Neutrophil (primary cell): ENCODE data around the gene EXOC4.

Experiments
- H3K27ac ChIP-seq: fragments of 200-600 bp; sonication (generic); 2 replicates; pipeline ENCODE4 v1.5.1; 2016; ENCODE audit warnings: mild to moderate bottlenecking, moderate library complexity
- H3K27me3 ChIP-seq: fragments of 200-600 bp; sonication (generic); 2 replicates; pipeline ENCODE4 v1.6.0; 2016; ENCODE audit warnings: mild to moderate bottlenecking
- H3K36me3 ChIP-seq: fragments of 200-600 bp; sonication (generic); 2 replicates; pipeline ENCODE4 v1.5.1; 2017
- H3K4me1 ChIP-seq, 2 experiments: fragments of 200-600 bp in 1 of 2; sonication (generic) in 1 of 2; 1 replicate in 1 of 2; 2 replicates in 1 of 2; pipeline versions ENCODE4 v1.5.1 to v1.6.1; 2013 to 2016; ENCODE audit warnings: low read depth in 1 of 2, low read length in 1 of 2, mild to moderate bottlenecking in 1 of 2, moderate library complexity in 1 of 2; ENCODE audit not compliant: control insufficient read depth in 1 of 2, insufficient read depth in 1 of 2
- H3K4me3 ChIP-seq, 2 experiments: fragments of 200-600 bp in 1 of 2; sonication (generic) in 1 of 2; 1 replicate in 1 of 2; 2 replicates in 1 of 2; pipeline ENCODE4 v1.5.1; 2013 to 2016; ENCODE audit warnings: low read depth in 1 of 2, low read length in 1 of 2, mild to moderate bottlenecking in 1 of 2, moderate library complexity in 1 of 2
- H3K9me3 ChIP-seq: fragments of 200-600 bp; sonication (generic); 2 replicates; pipeline ENCODE4 v1.5.1; 2016
- CTCF ChIP-seq: fragments of 200-600 bp; sonication (generic); IDR thresholded peaks from 2 replicates; pipeline ENCODE4 v1.5.1; 2016; ENCODE audit warnings: antibody characterized with exemption

The EXOC4 gene

GRCh38 chr7:133246558-133246957, 6.3 kb upstream of the EXOC4 start:
- H3K36me3 ChIP-seq: no peaks in the 10 kb centered on the region
- H3K27me3 ChIP-seq: peaks cover 21% of the 10 kb centered on the region
- H3K9me3 ChIP-seq: no peaks in the 10 kb centered on the region
- H3K4me3 ChIP-seq: no peak overlapping the region
- H3K4me1 ChIP-seq: no peaks in the 10 kb centered on the region
- no peak for TF ChIP-seq CTCF
- no peak overlapping the region for H3K27ac ChIP-seq

DNA sequence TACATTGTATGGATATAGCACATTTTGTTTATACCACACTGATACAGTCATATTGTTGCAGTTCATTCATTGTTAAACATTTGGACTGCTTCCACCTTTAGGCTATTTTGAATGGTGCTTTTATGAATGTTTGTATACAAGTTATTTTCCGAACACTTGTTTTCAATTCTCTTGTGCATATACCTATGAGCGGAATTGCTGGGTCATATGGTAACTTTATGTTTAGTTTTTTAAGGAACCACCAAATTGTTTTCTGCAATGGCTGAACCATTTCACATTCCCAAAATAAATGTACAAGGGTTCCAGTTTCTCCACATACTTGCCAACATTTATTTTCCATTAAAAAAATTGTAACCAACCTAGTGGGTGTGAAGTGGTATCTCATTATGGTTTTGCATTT, 4.0 kb upstream of the EXOC4 start:
- H3K36me3 ChIP-seq: no peaks in the 10 kb centered on the region
- no peak for TF ChIP-seq CTCF
- H3K9me3 ChIP-seq: no peaks in the 10 kb centered on the region
- H3K4me3 ChIP-seq: no peak overlapping the region
- H3K4me1 ChIP-seq: peaks cover 6 to 10% of the 10 kb centered on the region in 2 experiments
- no peaks in the 10 kb centered on the region for H3K27me3 ChIP-seq
- no peak overlapping the region for H3K27ac ChIP-seq

DNA sequence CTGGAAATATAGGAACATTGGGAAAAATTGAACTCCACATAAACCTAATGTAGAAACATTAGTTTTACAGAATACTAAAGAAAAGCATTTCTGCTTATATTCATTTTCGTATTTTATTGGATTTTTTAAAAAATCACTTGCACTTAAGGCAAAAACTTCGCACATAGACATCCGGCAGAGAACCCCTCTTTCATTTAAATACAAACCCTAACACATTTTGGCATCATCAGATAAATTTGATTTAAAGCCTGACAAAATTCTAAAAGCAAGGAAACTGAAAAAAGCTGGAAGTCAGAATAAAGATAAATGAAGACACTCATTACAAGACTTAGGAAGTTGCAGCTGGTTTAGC, 396 bp upstream of the EXOC4 start:
- peaks cover 15 to 31% of the 10 kb centered on the region in 2 experiments for H3K4me1 ChIP-seq
- no peak overlapping the region for H3K27ac ChIP-seq
- H3K4me3 ChIP-seq: peak overlapping the region; percentile 64 to 78
- no peaks in the 10 kb centered on the region for H3K36me3 ChIP-seq
- TF ChIP-seq CTCF: no peak
- no peaks in the 10 kb centered on the region for H3K27me3 ChIP-seq
- H3K9me3 ChIP-seq: no peaks in the 10 kb centered on the region

- Histone ChIP-seq H3K27ac (peak overlapping the region; percentile 64), H3K36me3 (no peaks in the 10 kb centered on the region), H3K27me3 (no peaks in the 10 kb centered on the region), H3K4me1 (peaks cover 21 to 41% of the 10 kb centered on the region in 2 experiments), H3K9me3 (no peaks in the 10 kb centered on the region), H3K4me3 (peak overlapping the region; percentile 64 to 78)
- TF ChIP-seq CTCF: no peak
These were observed 619 bp downstream of the EXOC4 start for GRCh38 chr7:133253519-133253875.

DNA sequence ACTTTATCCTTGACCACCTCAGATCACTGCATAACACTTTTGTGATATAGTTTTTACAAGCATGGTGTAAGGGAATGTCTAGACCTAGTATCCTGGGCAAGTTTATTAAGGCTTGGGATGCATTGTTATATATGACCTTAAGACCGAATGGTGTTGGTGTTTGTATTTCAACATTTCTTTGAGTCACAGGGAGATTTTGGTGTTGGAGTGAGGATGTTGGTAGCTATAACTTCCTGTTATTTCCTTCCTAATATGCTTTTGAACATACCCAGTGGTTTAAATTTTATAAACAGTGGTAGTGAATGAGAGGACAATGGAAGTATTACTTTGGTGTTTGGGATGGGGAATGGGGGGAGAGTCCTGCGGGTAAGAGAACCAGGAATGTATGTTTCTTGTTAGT, 2.6 kb downstream of the EXOC4 start:
- peak overlapping the region; percentile 12 for H3K27ac ChIP-seq

More for the DNA sequence above, 2.6 kb downstream of the EXOC4 start:
- no peak overlapping the region for H3K4me3 ChIP-seq
- H3K4me1 ChIP-seq: peaks cover 21 to 44% of the 10 kb centered on the region in 2 experiments
- H3K9me3 ChIP-seq: no peaks in the 10 kb centered on the region
- H3K36me3 ChIP-seq: no peaks in the 10 kb centered on the region
- no peak for TF ChIP-seq CTCF
- no peaks in the 10 kb centered on the region for H3K27me3 ChIP-seq
